Measurements from ENCODE around the gene KCNAB3. TPM values are rescaled to one million over a fixed set of nuclear protein-coding genes. Genes with fewer than 3 reads are reported as not detected.

Gene KCNAB3
- total and polyA plus RNA-seq, 5 experiments from 2014 or later = 0.44 to 19.4 (median 8.4) TPM; not detected in 1

GRCh38 chr17:7893187-7893880 lies 36.3 kb downstream of the KCNAB3 start:
- H3K9me3 Mint-ChIP-seq = no peaks in the 10 kb centered on the region
- DNase-seq (no peak), ATAC-seq (no peak)
- H3K4me3 Mint-ChIP-seq = no peak overlapping the region
- H3K27me3 Mint-ChIP-seq = no peaks in the 10 kb centered on the region
- H3K4me1 Mint-ChIP-seq = peaks cover 6 to 27% (median 21%) of the 10 kb centered on the region in 4 donors
- POLR2A ChIA-PET = interaction anchor here (0.7 kb wide), 1 partner anchor 9 kb away, joined by 3 read pairs; no protein-coding TSS in a partner anchor
- peaks cover 12 to 89% (median 17%) of the 10 kb centered on the region in 3 donors for H3K36me3 Mint-ChIP-seq
- H3K27ac Mint-ChIP-seq = peak overlapping the region in 1 of 10 donors; percentile 68

GRCh38 chr17:7889166-7889955 lies 40.3 kb downstream of the KCNAB3 start:
- Mint-ChIP-seq H3K9me3 (peaks cover 0 to 2% (median 0%) of the 10 kb centered on the region in 9 donors), H3K4me3 (peak overlapping the region in 2 of 10 donors; percentile 22 to 38), H3K4me1 (peaks cover 5 to 14% (median 10%) of the 10 kb centered on the region in 4 donors), H3K27ac (peak overlapping the region in 1 of 10 donors; percentile 62), H3K27me3 (no peaks in the 10 kb centered on the region), H3K36me3 (peaks cover 0 to 55% (median 6%) of the 10 kb centered on the region in 3 donors)
- DNase-seq = peak in 5 of 10 donors; percentile 6 to 66 (median 21)
- no peak for ATAC-seq
- POLR2A ChIA-PET = interaction anchor here (1.6 kb wide), 2 partner anchors 32 to 34 kb away, joined by 3 to 4 read pairs; partner anchors contain the start of gene NAA38

DNA sequence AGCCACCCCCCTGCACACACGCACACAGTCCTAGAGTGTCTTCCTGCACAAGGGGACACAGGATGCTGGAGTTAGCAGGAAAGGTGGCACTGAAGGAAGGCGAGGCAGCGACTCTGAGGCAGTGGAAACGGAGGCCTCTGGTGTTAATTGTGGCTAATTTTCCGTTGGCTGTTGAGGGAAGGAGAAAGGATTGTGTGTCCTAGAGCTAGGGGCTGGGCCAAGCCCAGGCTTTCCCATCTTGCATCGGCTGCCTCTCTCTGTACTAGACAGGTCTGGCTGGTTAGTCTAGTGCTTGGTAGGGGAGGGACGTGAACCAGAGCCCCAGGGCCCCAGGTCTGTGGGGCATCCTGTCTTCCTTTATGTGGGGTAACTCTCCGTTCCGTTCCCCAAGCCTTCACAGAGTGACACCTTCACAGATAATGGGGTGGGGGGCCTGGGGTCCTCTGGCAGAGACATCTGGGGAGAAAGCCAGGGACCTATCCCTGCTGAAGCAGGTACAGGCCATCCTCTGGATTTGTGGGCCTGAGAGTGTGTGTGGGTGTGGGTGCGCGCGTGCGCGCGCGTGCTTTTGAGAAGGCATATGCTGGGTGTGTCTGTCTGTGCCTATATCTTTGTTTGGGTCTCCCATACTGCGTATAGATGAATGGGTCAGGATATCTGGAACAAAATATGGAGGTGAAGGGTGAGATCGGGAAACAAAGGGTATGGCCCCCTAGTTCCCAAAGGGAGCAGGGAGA lies 41.3 kb downstream of the KCNAB3 start, which contains the start of gene CHD3:
TSS of gene CHD3 (plus strand) at position 606 of the 737 bp plus-strand sequence. CDS start 212 bp downstream, outside the sequence.
- peaks cover 0 to 2% (median 0%) of the 10 kb centered on the region in 9 donors for H3K9me3 Mint-ChIP-seq
- POLR2A ChIA-PET = interaction anchor here (0.9 to 1.6 kb wide), 3 partner anchors 12 to 33 kb away, joined by 3 to 4 read pairs (median 4); partner anchors contain the start of gene NAA38
- no peaks in the 10 kb centered on the region for H3K27me3 Mint-ChIP-seq
- ATAC-seq = peak; percentile 15 to 28
- DNase-seq = peak in 6 of 10 donors; percentile 25 to 48 (median 34)
- H3K4me1 Mint-ChIP-seq = peaks cover 7 to 16% (median 9%) of the 10 kb centered on the region in 4 donors
- H3K36me3 Mint-ChIP-seq = peaks cover 0 to 45% (median 3%) of the 10 kb centered on the region in 3 donors
- H3K27ac Mint-ChIP-seq = peak within 1 kb of the TSS in 1 of 10 donors; percentile 62
- peak within 1 kb of the TSS in 2 of 10 donors; percentile 22 to 38 for H3K4me3 Mint-ChIP-seq

- no peak overlapping the region for H3K27ac Mint-ChIP-seq
- DNase-seq = peak; percentile 72 to 96 (median 86)
- peaks cover 0 to 39% (median 3%) of the 10 kb centered on the region in 3 donors for H3K36me3 Mint-ChIP-seq
These were observed 42.0 kb downstream of the KCNAB3 start for GRCh38 chr17:7887482-7888183.

GRCh38 chr17:7887038-7887481 lies 42.6 kb downstream of the KCNAB3 start:
- peaks cover 0 to 2% (median 0%) of the 10 kb centered on the region in 9 donors for H3K9me3 Mint-ChIP-seq
- H3K36me3 Mint-ChIP-seq = peaks cover 0 to 35% (median 3%) of the 10 kb centered on the region in 3 donors
- no peak overlapping the region for H3K4me3 Mint-ChIP-seq
- peaks cover 7 to 15% (median 9%) of the 10 kb centered on the region in 4 donors for H3K4me1 Mint-ChIP-seq
- no peak for DNase-seq
- POLR2A ChIA-PET = interaction anchor here (1.6 to 2.2 kb wide), 5 partner anchors 23 to 53 kb away, joined by 4 to 17 read pairs (median 7); partner anchors contain the start of gene KDM6B
- no peaks in the 10 kb centered on the region for H3K27me3 Mint-ChIP-seq
- no peak overlapping the region for H3K27ac Mint-ChIP-seq
- peak; percentile 15 to 39 for ATAC-seq

More at GRCh38 chr17:7887482-7888183, 42.0 kb downstream of the KCNAB3 start:
- Mint-ChIP-seq H3K4me1 (peaks cover 7 to 16% (median 9%) of the 10 kb centered on the region in 4 donors), H3K27me3 (no peaks in the 10 kb centered on the region), H3K9me3 (peaks cover 0 to 2% (median 0%) of the 10 kb centered on the region in 9 donors), H3K4me3 (no peak overlapping the region)
- POLR2A ChIA-PET = no interaction called here
- ATAC-seq = peak; percentile 56 to 70

- Mint-ChIP-seq H3K27ac (no peak overlapping the region), H3K4me1 (peaks cover 7 to 12% (median 9%) of the 10 kb centered on the region in 4 donors), H3K36me3 (peaks cover 0 to 28% (median 3%) of the 10 kb centered on the region in 3 donors), H3K27me3 (no peaks in the 10 kb centered on the region), H3K9me3 (peaks cover 0 to 2% (median 0%) of the 10 kb centered on the region in 9 donors), H3K4me3 (no peak overlapping the region)
- POLR2A ChIA-PET = interaction anchor here (0.5 to 2.2 kb wide), 15 partner anchors 11 to 200 kb away, joined by 3 to 17 read pairs (median 4); partner anchors contain the start of genes CNTROB, KDM6B, NAA38 and RNF227
- DNase-seq (peak; percentile 23 to 89 (median 64)), ATAC-seq (peak; percentile 23 to 44)
These were observed 43.2 kb downstream of the KCNAB3 start for GRCh38 chr17:7886227-7887037.

- H3K9me3 Mint-ChIP-seq = peaks cover 0 to 2% (median 0%) of the 10 kb centered on the region in 9 donors
- peak in 1 of 2 donors; percentile 5 for ATAC-seq
- peaks cover 5 to 10% (median 6%) of the 10 kb centered on the region in 4 donors for H3K4me1 Mint-ChIP-seq
- POLR2A ChIA-PET = interaction anchor here (0.5 to 2.2 kb wide), 17 partner anchors 10 to 302 kb away, joined by 3 to 17 read pairs (median 4); partner anchors contain the start of genes CNTROB, KDM6B, NAA38 and RNF227
- H3K27ac Mint-ChIP-seq = no peak overlapping the region
- no peaks in the 10 kb centered on the region for H3K27me3 Mint-ChIP-seq
- peak in 6 of 10 donors; percentile 14 to 49 (median 42) for DNase-seq
- H3K36me3 Mint-ChIP-seq = peaks cover 0 to 20% (median under 1%) of the 10 kb centered on the region in 3 donors
- H3K4me3 Mint-ChIP-seq = peak overlapping the region in 2 of 10 donors; percentile 43 to 76
These were observed 44.1 kb downstream of the KCNAB3 start for GRCh38 chr17:7885367-7886226.

DNA sequence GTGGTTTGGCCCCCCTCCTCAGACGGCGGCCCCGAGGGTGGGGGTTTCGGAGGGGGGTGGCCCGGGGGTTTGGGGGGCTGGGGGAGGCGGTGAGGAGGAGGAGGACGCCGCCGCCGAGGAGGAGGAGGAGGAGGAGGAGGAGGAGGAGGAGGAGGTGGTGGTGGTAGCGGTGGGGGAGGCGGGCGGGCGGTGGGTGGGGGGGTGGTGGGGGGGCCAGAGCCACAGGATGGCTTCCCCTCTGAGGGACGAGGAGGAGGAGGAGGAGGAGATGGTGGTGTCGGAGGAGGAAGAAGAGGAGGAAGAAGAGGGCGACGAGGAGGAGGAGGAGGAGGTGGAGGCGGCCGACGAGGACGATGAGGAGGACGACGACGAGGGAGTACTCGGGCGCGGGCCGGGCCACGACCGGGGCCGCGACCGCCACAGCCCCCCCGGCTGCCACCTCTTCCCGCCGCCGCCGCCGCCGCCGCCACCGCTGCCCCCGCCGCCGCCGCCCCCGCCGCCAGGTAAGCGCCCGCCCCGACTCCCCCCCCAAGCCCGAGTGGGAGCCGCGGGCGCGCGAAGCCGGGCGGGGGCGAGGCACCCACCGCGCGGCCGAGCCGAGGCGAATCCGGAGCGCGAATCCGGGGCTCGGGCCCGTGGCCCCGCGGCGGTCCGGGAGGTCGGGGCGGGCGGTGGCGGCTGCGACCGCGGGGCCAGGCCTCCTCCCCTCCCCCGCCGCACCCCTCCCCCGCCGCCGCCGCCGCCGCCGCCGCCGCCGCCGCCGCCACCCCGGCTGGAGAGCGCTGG lies 44.9 kb downstream of the KCNAB3 start:
- H3K4me1 Mint-ChIP-seq = peaks cover 0 to 6% (median 3%) of the 10 kb centered on the region in 4 donors
- ATAC-seq (peak in 1 of 2 donors; percentile 3), DNase-seq (peak in 9 of 10 donors; percentile 23 to 51 (median 45))
- peaks cover 0 to 2% (median 0%) of the 10 kb centered on the region in 9 donors for H3K9me3 Mint-ChIP-seq
- H3K27me3 Mint-ChIP-seq = no peaks in the 10 kb centered on the region
- H3K4me3 Mint-ChIP-seq = peak overlapping the region in 9 of 10 donors; percentile 37 to 91 (median 73)
- peaks cover 0 to 12% (median 0%) of the 10 kb centered on the region in 3 donors for H3K36me3 Mint-ChIP-seq
- peak overlapping the region in 9 of 10 donors; percentile 29 to 90 (median 46) for H3K27ac Mint-ChIP-seq
- POLR2A ChIA-PET = interaction anchor here (1.0 to 2.2 kb wide), 9 partner anchors 14 to 302 kb away, joined by 3 to 17 read pairs (median 4); partner anchors contain the start of genes CNTROB, KDM6B, NAA38 and TRAPPC1
